Measurements from ENCODE around the gene MYOC. TPM values are rescaled to one million over a fixed set of nuclear protein-coding genes. Genes with fewer than 3 reads are reported as not detected.
"Not testable (repeated sequence)": the region's sequence is repeated elsewhere in the genome, so short reads cannot be mapped to it uniquely, and the experiment has no call there.

Gene MYOC
- polyA plus RNA-seq, 4 donors: 0.14 to 0.19 (median 0.18) TPM

- DNase-seq (ENCODE audit: low read depth in 4 of 4, low spot score in 3 of 4): no peak
Measured at GRCh38 chr1:171654201-171654941, 1.9 kb upstream of the MYOC start.

GRCh38 chr1:171653796-171654195 is 1.3 kb upstream of the MYOC start:
- no peak for DNase-seq (ENCODE audit: low read depth in 4 of 4, low spot score in 3 of 4)

- DNase-seq (ENCODE audit: low read depth in 4 of 4, low spot score in 3 of 4): no peak
Measured at GRCh38 chr1:171646249-171646560, 6.3 kb downstream of the MYOC start.

- no peak for DNase-seq (ENCODE audit: low read depth in 4 of 4, low spot score in 3 of 4)
Measured at GRCh38 chr1:171645553-171646248, 6.8 kb downstream of the MYOC start.

GRCh38 chr1:171644805-171645483 is 7.5 kb downstream of the MYOC start:
- DNase-seq (ENCODE audit: low read depth in 4 of 4, low spot score in 3 of 4): peak in 3 of 4 donors; percentile 68 to 81 (median 74)

- no peak for DNase-seq (ENCODE audit: low read depth in 4 of 4, low spot score in 3 of 4)
Measured at GRCh38 chr1:171643156-171643555, 9.3 kb downstream of the MYOC start.

- no peak for DNase-seq (ENCODE audit: low read depth in 4 of 4, low spot score in 3 of 4)
Measured at GRCh38 chr1:171642197-171642596, 10.3 kb downstream of the MYOC start.

GRCh38 chr1:171641076-171641864 is 11.2 kb downstream of the MYOC start:
- no peak for DNase-seq (ENCODE audit: low read depth in 4 of 4, low spot score in 3 of 4)

GRCh38 chr1:171640225-171640624 is 12.3 kb downstream of the MYOC start:
- DNase-seq (ENCODE audit: low read depth in 4 of 4, low spot score in 3 of 4): no peak

GRCh38 chr1:171637928-171638576 is 14.4 kb downstream of the MYOC start:
- no peak for DNase-seq (ENCODE audit: low read depth in 4 of 4, low spot score in 3 of 4)

GRCh38 chr1:171636141-171636540 is 16.3 kb downstream of the MYOC start:
- no peak for DNase-seq (ENCODE audit: low read depth in 4 of 4, low spot score in 3 of 4)

- no peak for DNase-seq (ENCODE audit: low read depth in 4 of 4, low spot score in 3 of 4)
Measured at GRCh38 chr1:171635661-171636060, 16.8 kb downstream of the MYOC start.

GRCh38 chr1:171628225-171628624 is 24.3 kb downstream of the MYOC start:
- no peak for DNase-seq (ENCODE audit: low read depth in 4 of 4, low spot score in 3 of 4)

- no peak for DNase-seq (ENCODE audit: low read depth in 4 of 4, low spot score in 3 of 4)
Measured at GRCh38 chr1:171627020-171627419, 25.5 kb downstream of the MYOC start.

GRCh38 chr1:171625225-171625624 is 27.3 kb downstream of the MYOC start:
- no peak for DNase-seq (ENCODE audit: low read depth in 4 of 4, low spot score in 3 of 4)

GRCh38 chr1:171623651-171624331 is 28.7 kb downstream of the MYOC start:
- no peak for DNase-seq (ENCODE audit: low read depth in 4 of 4, low spot score in 3 of 4)

- no peak for DNase-seq (ENCODE audit: low read depth in 4 of 4, low spot score in 3 of 4)
Measured at GRCh38 chr1:171622152-171622462, 30.4 kb downstream of the MYOC start, which contains the start of gene MYOCOS. Gene MYOCOS, plus strand, starts transcription at chr1:171622243. Its CDS starts 1,641 bp downstream, at chr1:171623884.

GRCh38 chr1:171616586-171616985 is 35.9 kb downstream of the MYOC start:
- no peak for DNase-seq (ENCODE audit: low read depth in 4 of 4, low spot score in 3 of 4)

GRCh38 chr1:171615122-171615906 is 37.2 kb downstream of the MYOC start:
- DNase-seq (ENCODE audit: low read depth in 4 of 4, low spot score in 3 of 4): not testable (repeated sequence)
